Tibial artery (tissue), 4 donors: Measurements from ENCODE around the gene ALAS2.
"Not testable (repeated sequence)": the region's sequence is repeated elsewhere in the genome, so short reads cannot be mapped to it uniquely, and the experiment has no call there.

Experiments used
- DNase-seq, 2 donors: peaks; one replicate each; pipeline ENCODE4 v3.0.0-alpha.2; 2019
- H3K27ac ChIP-seq, 2 donors: fragments of 200-600 bp; sonication (generic) in 1 of 2; 1 replicate in 1 of 2; 2 replicates in 1 of 2; pipeline ENCODE4 v1.5.1; 2018 to 2019; ENCODE audit warnings: mild to moderate bottlenecking in 1 of 2
- H3K27me3 ChIP-seq, 2 donors: fragments of 200-600 bp; sonication (generic) in 1 of 2; one replicate each; pipeline versions ENCODE4 v1.5.1 to v1.6.0; 2016 to 2019
- H3K36me3 ChIP-seq, 3 donors: fragments of 200-600 bp; sonication (generic) in 2 of 3; one replicate each; pipeline ENCODE4 v1.5.1; 2016 to 2019; ENCODE audit warnings: mild to moderate bottlenecking in 2 of 3
- H3K4me1 ChIP-seq, 4 donors: fragments of 200-600 bp; sonication (generic) in 2 of 4; 1 replicate in 3 of 4; 2 replicates in 1 of 4; pipeline ENCODE4 v1.5.1; 2016 to 2019
- H3K4me3 ChIP-seq, 2 donors: fragments of 200-600 bp; sonication (generic) in 1 of 2; 1 replicate in 1 of 2; 2 replicates in 1 of 2; pipeline ENCODE4 v1.5.1; 2018 to 2019; ENCODE audit warnings: mild to moderate bottlenecking in 2 of 2
- H3K9me3 ChIP-seq, 3 donors: fragments of 200-600 bp; sonication (generic) in 1 of 3; one replicate each; pipeline ENCODE4 v1.5.1; 2016 to 2019
- intact Hi-C: fragments of 100-400 bp; cut with DNase I; formaldehyde crosslinking; loops from one replicate; pipeline ENCODE4 v1.15.0; 2023; ENCODE audit warnings: low total_unique reads
- TF ChIP-seq, protein P1 (sequence below), 2 experiments: fragments of 200-600 bp in 1 of 2; fragments of 450-650 bp in 1 of 2; IDR thresholded peaks; one replicate each; pipeline ENCODE4 v1.5.1; 2017 to 2019; ENCODE audit warnings: antibody characterized with exemption in 2 of 2, mild to moderate bottlenecking in 1 of 2, moderate library complexity in 1 of 2

The ALAS2 gene

GRCh38 chrX:55030271-55031205 is at the start of gene ALAS2:
Gene ALAS2 (minus strand): TSS chrX:55030977. CDS start chrX:55026000, 4,977 bp downstream.
- Histone ChIP-seq H3K27ac (no peak within 1 kb of the TSS), H3K4me3 (no peak within 1 kb of the TSS), H3K9me3 (no peaks in the 10 kb centered on the region), H3K4me1 (no peaks in the 10 kb centered on the region), H3K36me3 (no peaks in the 10 kb centered on the region), H3K27me3 (no peaks in the 10 kb centered on the region)
- TF ChIP-seq, protein P1, sequence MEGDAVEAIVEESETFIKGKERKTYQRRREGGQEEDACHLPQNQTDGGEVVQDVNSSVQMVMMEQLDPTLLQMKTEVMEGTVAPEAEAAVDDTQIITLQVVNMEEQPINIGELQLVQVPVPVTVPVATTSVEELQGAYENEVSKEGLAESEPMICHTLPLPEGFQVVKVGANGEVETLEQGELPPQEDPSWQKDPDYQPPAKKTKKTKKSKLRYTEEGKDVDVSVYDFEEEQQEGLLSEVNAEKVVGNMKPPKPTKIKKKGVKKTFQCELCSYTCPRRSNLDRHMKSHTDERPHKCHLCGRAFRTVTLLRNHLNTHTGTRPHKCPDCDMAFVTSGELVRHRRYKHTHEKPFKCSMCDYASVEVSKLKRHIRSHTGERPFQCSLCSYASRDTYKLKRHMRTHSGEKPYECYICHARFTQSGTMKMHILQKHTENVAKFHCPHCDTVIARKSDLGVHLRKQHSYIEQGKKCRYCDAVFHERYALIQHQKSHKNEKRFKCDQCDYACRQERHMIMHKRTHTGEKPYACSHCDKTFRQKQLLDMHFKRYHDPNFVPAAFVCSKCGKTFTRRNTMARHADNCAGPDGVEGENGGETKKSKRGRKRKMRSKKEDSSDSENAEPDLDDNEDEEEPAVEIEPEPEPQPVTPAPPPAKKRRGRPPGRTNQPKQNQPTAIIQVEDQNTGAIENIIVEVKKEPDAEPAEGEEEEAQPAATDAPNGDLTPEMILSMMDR (IDR thresholded peaks at IDR 0.05) = no peak
- no peak for DNase-seq
- intact Hi-C loops = no loop called here

- Histone ChIP-seq H3K4me3 (no peak within 1 kb of the TSS), H3K36me3 (no peaks in the 10 kb centered on the region), H3K9me3 (no peaks in the 10 kb centered on the region), H3K4me1 (no peaks in the 10 kb centered on the region), H3K27ac (no peak within 1 kb of the TSS), H3K27me3 (no peaks in the 10 kb centered on the region)
- no peak for DNase-seq
- TF ChIP-seq, protein P1 (IDR thresholded peaks at IDR 0.05) = no peak
- intact Hi-C loops = no loop called here
These were observed 44.2 kb upstream of the ALAS2 start, which contains the start of gene PAGE2B for GRCh38 chrX:55074851-55075467. Gene PAGE2B (plus strand): TSS chrX:55075030. CDS start chrX:55076042, 1,012 bp downstream.

- H3K27ac ChIP-seq = no peak overlapping the region
- intact Hi-C loops = no loop called here
- no peaks in the 10 kb centered on the region for H3K27me3 ChIP-seq
- H3K9me3 ChIP-seq = no peaks in the 10 kb centered on the region
- TF ChIP-seq, protein P1 (IDR thresholded peaks at IDR 0.05) = no peak
- no peaks in the 10 kb centered on the region for H3K4me1 ChIP-seq
- H3K36me3 ChIP-seq = no peaks in the 10 kb centered on the region
- H3K4me3 ChIP-seq = no peak overlapping the region
- DNase-seq = no peak
These were observed 41.5 kb upstream of the ALAS2 start for GRCh38 chrX:55072286-55072685.

- H3K27me3 ChIP-seq, DNase-seq, H3K9me3 ChIP-seq, H3K27ac ChIP-seq, H3K36me3 ChIP-seq, intact Hi-C loops, H3K4me3 ChIP-seq, H3K4me1 ChIP-seq: not testable (repeated sequence)
These were observed 36.4 kb upstream of the ALAS2 start for GRCh38 chrX:55067180-55067579.

DNA sequence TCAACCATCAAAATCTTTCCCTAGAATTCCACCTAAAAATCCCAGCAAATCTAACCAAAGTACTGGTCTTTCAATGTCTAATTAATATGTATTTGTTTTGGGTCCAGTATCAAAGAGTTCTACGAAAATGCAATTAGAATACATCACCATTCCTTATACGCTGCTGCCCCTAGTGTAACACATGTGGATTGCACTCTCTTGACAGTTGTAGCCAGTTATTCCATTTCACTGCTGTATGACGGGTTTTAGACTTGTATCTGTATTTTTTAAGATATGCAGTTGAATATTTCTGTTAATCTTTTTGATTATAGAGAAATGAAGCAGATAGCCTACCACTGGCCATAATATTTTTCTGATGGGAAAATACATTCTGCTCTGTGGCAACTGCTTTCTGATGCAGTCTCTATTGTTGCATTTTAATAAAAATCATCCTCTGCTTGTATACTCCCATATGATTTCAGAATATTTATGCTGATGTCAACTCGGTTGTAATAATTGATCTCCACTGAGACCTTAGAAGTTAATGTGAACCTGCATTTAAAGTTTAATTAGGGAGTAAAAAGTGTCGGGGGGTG is 27.0 kb upstream of the ALAS2 start:
- TF ChIP-seq, protein P1 (IDR thresholded peaks at IDR 0.05) = peak; percentile 67 to 69
- peak in 1 of 2 donors; percentile 23 for DNase-seq
- no peaks in the 10 kb centered on the region for H3K9me3 ChIP-seq
- H3K36me3 ChIP-seq = no peaks in the 10 kb centered on the region
- intact Hi-C loops = no loop called here
- peak overlapping the region; percentile 14 to 25 for H3K4me3 ChIP-seq
- no peaks in the 10 kb centered on the region for H3K4me1 ChIP-seq
- no peak overlapping the region for H3K27ac ChIP-seq
- H3K27me3 ChIP-seq = no peaks in the 10 kb centered on the region
